Occipital lobe (tissue), 2 donors: Measurements from ENCODE around the gene PANK4. TPM values are rescaled to one million over a fixed set of nuclear protein-coding genes. Genes with fewer than 3 reads are reported as not detected.
A peak's percentile ranks its signal among the peaks of the same experiment; 100 is the strongest.

Experiments used
- DNase-seq: peaks from one replicate; lab custom pipeline; 2025; lab: John Stamatoyannopoulos, UW
- total RNA-seq: library from RNA; depleted of rRNA; stranded (reverse); fragments of >200 nt; gene quantifications from one replicate; pipeline ENCODE4 v1.2.3, GENCODE V29; 2014

Gene PANK4
- total RNA-seq, 1 donor from 2014 or later = 26.0 TPM

GRCh38 chr1:2498648-2499047, 27.7 kb downstream of the PANK4 start:
- no peak for DNase-seq

DNA sequence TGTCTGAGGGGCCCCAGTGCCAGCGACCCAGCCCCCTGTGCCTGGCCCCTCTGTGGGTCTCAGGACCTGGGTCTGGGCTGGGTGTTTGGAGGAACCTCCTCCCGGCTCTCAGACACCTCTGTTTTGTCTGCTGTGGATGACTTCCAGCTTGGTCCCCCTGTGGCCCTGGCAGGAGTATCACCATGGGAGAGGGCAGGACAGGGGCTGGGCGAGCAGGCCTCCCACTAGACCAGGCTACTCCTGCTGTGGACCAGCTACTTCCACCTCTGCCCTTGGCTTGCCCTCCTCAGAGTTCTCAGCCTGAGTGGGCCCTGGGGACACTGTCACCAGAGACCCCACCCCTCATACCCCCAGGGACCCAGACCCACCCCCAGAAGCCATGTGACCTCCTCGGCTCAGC, 28.5 kb downstream of the PANK4 start:
- no peak for DNase-seq

- no peak for DNase-seq
Measured at GRCh38 chr1:2496746-2497145, 29.6 kb downstream of the PANK4 start.

DNA sequence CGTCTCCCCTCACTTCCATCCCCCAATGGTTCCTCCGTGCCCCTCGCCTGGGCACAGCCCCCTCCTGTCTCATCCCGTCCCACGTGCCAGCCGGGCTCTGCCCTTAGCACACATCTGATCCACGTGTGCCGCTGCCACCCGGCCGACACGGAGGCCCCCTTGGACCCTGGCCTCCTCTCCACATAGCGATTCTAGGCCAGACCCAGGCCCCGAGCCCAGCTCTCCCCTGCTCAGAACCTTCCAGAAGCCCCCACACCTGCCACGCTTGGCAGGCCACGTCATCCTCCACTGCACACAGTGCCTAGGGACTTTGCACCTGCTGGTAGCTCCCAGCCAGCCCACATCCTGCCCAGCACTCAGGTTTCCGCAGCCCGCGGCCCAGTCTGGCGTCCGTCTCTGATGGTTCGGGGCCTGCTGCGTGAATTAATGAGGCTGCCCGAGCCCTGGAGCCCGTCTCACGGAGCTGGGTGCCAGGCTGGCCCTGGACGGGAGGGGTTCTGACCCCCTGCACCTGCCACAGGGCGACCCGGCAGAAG, 30.2 kb downstream of the PANK4 start:
- no peak for DNase-seq

GRCh38 chr1:2495546-2495945, 30.9 kb downstream of the PANK4 start:
- no peak for DNase-seq

- DNase-seq = no peak
Measured at GRCh38 chr1:2495026-2495425, 31.4 kb downstream of the PANK4 start.

DNA sequence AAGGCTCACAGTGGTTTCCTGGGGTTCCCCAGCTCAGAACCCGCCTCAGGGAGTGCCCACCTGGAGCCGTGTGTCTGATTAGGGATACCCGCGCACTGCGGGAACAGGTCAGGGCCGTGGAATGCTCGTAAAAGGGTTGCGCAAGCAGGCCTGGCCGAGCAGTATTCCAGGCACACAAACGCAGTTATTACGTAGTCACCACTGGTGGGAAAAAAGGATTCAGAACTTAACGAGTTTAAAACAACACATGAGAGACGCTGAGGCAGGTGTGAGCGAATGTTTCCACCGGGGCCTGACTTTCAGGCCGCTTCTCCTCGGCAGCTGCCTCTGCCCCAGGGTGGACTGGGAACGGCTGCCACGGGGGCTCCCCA, 32.1 kb downstream of the PANK4 start:
- DNase-seq = no peak

DNA sequence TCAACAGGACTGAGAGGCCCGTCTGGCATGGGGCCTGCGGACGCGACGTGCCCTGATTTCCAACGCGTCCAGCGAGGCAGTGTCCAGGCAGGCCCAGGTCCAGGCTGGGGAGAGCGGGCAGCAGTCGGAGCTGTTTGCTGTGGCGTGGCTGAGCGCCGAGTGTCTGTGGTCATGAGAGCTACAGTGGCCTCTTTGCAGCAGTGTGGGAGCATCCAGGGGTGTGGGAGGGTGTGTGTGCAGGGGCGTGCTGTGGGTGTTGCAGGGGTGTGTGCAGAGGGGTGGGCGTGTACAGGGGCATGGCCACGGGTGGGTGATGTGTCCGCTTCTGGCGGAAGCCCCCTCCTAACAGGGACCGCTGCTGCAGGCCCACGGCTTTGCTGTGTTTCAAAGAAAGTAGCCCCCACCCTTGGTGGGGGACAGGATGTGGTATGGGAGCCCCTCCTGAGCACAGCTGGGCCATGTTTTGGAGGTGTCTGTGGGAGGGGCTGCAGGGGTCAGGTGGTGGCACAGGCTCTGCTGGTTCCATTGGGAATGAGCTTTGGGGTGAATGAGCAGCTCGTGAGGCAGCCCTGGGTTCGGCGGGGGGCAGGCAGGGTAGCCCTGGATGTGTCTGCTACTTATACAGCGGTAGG, 32.6 kb downstream of the PANK4 start:
- peak; percentile 75 for DNase-seq

DNA sequence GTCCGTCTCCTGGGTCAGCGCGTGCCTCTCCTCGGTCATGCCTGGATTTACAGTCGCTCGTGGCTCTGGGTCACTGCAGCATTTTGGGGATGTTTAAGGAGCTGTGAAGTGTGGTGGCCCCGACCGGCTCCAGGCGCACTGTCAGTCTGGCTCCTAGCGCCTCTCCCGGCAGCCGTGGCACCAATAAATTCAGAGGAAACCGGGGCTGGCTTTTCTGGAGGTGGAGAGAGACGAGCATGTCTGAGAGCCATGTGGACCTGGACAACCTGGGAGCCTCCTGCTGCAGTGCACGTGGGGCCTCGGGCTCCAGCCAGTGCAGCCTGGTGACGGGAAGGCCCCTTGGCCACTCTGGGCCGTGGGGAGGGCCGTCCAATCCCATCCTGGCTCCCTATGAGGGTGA, 33.2 kb downstream of the PANK4 start:
- DNase-seq = no peak

GRCh38 chr1:2492091-2492490, 34.3 kb downstream of the PANK4 start:
- DNase-seq = no peak

- no peak for DNase-seq
Measured at GRCh38 chr1:2489615-2490014, 36.8 kb downstream of the PANK4 start.

DNA sequence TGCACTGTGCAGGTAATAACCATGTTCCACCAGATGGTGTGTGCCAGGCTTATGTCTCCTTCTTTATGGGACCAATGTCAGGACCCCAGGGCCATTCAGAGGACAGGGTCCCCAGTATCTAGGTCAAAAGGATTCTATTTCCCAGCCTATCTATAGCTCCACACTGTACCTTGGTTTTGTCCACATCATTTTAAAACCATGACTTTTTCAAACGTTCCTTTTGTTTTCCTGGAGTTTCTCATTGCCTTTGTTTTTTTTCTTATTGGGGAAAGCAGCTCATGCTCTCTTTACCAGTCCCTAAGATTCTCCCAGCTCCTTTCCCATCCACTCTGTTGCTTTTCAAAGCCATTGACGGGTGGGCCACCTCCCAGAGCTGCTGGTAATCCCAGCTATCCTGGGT, 37.7 kb downstream of the PANK4 start:
- no peak for DNase-seq

DNA sequence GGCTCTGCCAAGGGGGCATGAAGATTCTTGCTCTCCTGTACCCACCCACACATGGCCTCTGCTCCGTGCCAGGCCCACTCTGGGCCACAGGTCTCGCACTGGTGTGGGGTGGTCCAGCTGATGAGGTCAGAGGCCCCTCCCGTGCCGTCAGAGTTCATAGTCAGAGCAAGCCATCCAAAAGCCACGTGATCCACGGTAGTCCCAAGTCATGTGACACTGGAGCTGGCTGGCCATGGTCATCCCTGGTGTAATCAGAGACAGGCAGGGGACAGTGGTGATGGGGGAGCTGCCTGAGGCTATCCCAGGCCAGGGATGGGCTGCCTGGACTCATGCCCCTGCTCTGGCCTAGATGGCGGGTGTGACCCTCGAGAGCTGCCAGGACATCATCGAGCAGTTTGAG, 39.8 kb downstream of the PANK4 start:
- no peak for DNase-seq

DNA sequence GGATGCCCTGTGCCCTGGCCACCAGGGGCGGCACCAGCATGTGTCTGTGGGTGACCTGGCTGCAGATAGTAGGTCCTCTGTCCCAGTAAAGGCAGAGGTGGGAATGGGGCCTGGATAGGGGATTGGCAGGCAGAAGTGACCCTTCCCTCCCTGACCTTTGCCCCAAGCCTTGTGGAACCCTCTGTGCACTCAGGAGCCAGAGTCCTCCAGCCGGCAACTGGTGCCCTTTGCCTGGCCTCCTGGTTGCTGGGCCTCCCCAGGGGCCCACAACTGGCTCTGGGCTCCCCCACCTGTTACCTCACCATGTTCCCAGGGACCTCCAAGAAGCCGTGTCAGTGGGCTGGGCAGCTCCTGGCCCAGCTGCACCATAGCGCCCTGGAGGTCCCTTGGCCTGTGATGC, 40.4 kb downstream of the PANK4 start:
- DNase-seq = no peak

- no peak for DNase-seq
Measured at GRCh38 chr1:2483970-2484369, 42.4 kb downstream of the PANK4 start.

GRCh38 chr1:2483026-2483425, 43.4 kb downstream of the PANK4 start:
- no peak for DNase-seq

- DNase-seq = no peak
Measured at GRCh38 chr1:2482588-2482987, 43.8 kb downstream of the PANK4 start.

GRCh38 chr1:2481885-2482284, 44.5 kb downstream of the PANK4 start:
- DNase-seq = no peak

DNA sequence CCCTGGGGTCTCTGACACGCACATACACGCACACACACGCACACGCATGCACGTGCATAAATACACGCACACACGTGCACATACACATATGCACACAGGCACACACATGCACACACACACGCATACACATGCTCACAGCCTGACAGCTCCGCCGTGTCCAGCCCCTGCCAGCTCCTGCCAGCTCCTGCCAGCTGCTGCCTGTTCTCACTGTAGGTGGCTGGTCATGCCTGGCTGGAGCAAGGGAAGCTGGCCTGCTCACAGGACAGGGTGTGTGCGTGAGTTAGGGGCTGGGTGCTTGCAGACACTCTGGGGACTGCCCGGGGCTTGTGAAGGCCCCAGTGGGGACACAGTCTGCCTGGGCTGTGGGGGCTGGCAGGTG, 45.4 kb downstream of the PANK4 start:
- peak; percentile 31 for DNase-seq

- no peak for DNase-seq
Measured at GRCh38 chr1:2480236-2480985, 46.0 kb downstream of the PANK4 start.

- DNase-seq = no peak
Measured at GRCh38 chr1:2479618-2480017, 46.8 kb downstream of the PANK4 start.

DNA sequence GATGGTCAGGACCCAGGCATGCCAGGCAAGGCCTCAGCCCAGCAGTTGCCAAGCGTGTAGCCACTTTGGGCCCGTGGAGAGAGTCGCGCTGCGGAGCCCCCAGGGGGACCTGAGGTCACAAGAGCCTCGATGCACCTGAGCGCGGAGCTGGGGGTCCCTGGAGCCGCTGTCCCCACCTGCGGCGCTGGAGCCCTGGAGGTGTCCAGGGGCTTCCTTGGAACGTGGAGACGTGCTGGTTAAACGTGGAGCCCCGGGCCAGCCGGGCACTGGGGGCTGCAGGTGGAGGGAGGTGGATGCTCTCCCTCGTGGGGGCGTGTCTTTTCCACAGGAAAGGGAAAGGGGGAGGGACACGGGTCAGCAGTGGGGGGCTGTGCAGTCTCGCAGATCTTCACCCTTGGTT, 47.2 kb downstream of the PANK4 start:
- DNase-seq = no peak

GRCh38 chr1:2477791-2478499, 48.5 kb downstream of the PANK4 start:
- no peak for DNase-seq
